OCI-LY3 (cell line): Measurements from ENCODE around the gene HECTD4.

Experiments used
- EZH2phosphoT487 ChIP-seq: fragments of 200-600 bp; shearing (Covaris generic); IDR thresholded peaks from 2 replicates; pipeline ENCODE4 v1.6.1; 2018; ENCODE audit warnings: antibody characterized with exemption, mixed run types, low read depth
- TF ChIP-seq, protein P1 (sequence below): fragments of 200-600, 300-600 bp; sonication (generic); IDR thresholded peaks from 2 replicates; pipeline ENCODE4 v1.5.1; 2014; ENCODE audit warnings: antibody characterized with exemption, low read length, low read depth

DNA sequence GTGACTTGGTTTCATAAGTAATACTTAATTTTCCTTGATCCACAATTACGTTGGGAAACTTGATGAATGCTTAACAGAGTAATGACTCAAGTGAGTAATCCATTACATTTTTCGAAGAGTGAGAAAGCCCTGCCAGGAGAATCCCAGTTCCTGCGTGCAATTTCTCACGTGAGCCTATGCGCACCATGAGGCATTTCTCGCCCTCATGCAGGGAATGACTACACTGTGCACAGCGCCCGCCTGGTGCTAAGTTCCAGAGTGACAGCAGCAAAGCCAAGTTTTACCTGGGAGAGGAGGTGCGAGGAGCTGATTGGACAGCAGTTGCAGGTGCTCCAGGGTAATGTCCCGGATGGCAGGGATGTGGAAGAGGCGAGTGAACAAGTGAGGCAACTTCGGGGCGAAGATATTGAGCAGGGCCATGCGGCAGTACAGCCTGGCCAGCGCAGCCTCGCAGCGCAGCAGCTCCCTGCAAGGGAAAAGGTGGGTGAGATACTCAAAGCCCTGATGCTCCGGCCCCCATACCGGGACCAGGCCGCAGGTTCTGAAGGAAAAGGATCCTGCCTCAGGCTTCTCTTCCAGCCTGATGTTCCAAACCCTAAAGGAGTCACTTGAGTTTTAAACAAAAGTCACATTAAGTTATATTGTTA, 187.5 kb downstream of the HECTD4 start:
- TF ChIP-seq, protein P1, sequence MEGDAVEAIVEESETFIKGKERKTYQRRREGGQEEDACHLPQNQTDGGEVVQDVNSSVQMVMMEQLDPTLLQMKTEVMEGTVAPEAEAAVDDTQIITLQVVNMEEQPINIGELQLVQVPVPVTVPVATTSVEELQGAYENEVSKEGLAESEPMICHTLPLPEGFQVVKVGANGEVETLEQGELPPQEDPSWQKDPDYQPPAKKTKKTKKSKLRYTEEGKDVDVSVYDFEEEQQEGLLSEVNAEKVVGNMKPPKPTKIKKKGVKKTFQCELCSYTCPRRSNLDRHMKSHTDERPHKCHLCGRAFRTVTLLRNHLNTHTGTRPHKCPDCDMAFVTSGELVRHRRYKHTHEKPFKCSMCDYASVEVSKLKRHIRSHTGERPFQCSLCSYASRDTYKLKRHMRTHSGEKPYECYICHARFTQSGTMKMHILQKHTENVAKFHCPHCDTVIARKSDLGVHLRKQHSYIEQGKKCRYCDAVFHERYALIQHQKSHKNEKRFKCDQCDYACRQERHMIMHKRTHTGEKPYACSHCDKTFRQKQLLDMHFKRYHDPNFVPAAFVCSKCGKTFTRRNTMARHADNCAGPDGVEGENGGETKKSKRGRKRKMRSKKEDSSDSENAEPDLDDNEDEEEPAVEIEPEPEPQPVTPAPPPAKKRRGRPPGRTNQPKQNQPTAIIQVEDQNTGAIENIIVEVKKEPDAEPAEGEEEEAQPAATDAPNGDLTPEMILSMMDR, result no peak
- no peak for TF ChIP-seq EZH2phosphoT487
